Panc1 (cell line): Measurements from ENCODE around the gene DPEP2. TPM values are rescaled to one million over a fixed set of nuclear protein-coding genes. Genes with fewer than 3 reads are reported as not detected.
"Not testable (repeated sequence)": the region's sequence is repeated elsewhere in the genome, so short reads cannot be mapped to it uniquely, and the experiment has no call there.

Experiments used
- ATAC-seq: fragments of 200-7000 bp; cut with Tn5 transposase; 2 replicates; pipeline ENCODE4 v1.9.1; 2020; ENCODE audit warnings: mild to moderate bottlenecking, moderate library complexity
- BruUV-seq: library from RNA; stranded (reverse); fragments of 400-500 nt; replicated peaks from 2 replicates; lab custom pipeline; 2021; lab: Mats Ljungman, UMichigan
- CTCF ChIA-PET: fragments of 300-600 bp; sonication (Branson Sonifier 250); formaldehyde crosslinking; loops from one replicate; lab custom pipeline; 2022; ENCODE audit warnings: antibody characterized with exemption; lab: Charles Lee
- POLR2A ChIA-PET: fragments of 300-600 bp; sonication (Branson Sonifier 250); formaldehyde crosslinking; loops from one replicate; lab custom pipeline; 2022; ENCODE audit warnings: antibody characterized with exemption; lab: Charles Lee
- DNase-seq: peaks from one replicate; pipeline ENCODE4 v3.0.0-alpha.2; 2010; ENCODE audit warnings: low read depth, low spot score
- H3K27ac ChIP-seq: 2 replicates; pipeline ENCODE4 v1.5.1; 2011; ENCODE audit warnings: mild to moderate bottlenecking, low read length, inconsistent platforms
- H3K27me3 ChIP-seq: fragments of 200-500 bp; sonication (Bioruptor generic); 2 replicates; pipeline ENCODE4 v1.6.0; 2014; ENCODE audit warnings: low read length, inconsistent platforms; ENCODE audit not compliant: control insufficient read depth, insufficient read depth
- H3K36me3 ChIP-seq: fragments of 200-500 bp; sonication (Bioruptor generic); 2 replicates; pipeline ENCODE4 v1.5.1; 2014; ENCODE audit warnings: inconsistent platforms, mild to moderate bottlenecking, low read length, moderate library complexity; ENCODE audit not compliant: control insufficient read depth, insufficient read depth
- H3K4me1 ChIP-seq: 2 replicates; pipeline ENCODE4 v1.5.1; 2011; ENCODE audit warnings: inconsistent platforms, mild to moderate bottlenecking, low read length, moderate library complexity; ENCODE audit not compliant: control insufficient read depth, insufficient read depth
- H3K4me3 ChIP-seq, 2 experiments: 2 replicates each; pipeline ENCODE4 v1.5.1; 2011 to 2012; ENCODE audit warnings: low read depth in 2 of 2, low read length in 2 of 2, mild to moderate bottlenecking in 2 of 2, inconsistent platforms in 1 of 2, moderate library complexity in 1 of 2
- H3K9me3 ChIP-seq: fragments of 200-500 bp; sonication (Bioruptor generic); 2 replicates; pipeline ENCODE4 v1.5.1; 2014; ENCODE audit warnings: low read depth, mild to moderate bottlenecking, inconsistent platforms, low read length, moderate library complexity; ENCODE audit not compliant: control insufficient read depth, insufficient read depth
- POLR2AphosphoS5 ChIP-seq: IDR thresholded peaks from 2 replicates; pipeline ENCODE4 v1.6.1; 2012; ENCODE audit warnings: mild to moderate bottlenecking, low read depth, low read length, moderate library complexity
- SIN3A ChIP-seq: IDR thresholded peaks from 2 replicates; pipeline ENCODE4 v1.6.1; 2012; ENCODE audit warnings: low read depth, mild to moderate bottlenecking, low read length, moderate library complexity, borderline replicate concordance; ENCODE audit not compliant: insufficient read depth
- TCF7L2 ChIP-seq: IDR thresholded peaks from 2 replicates; pipeline ENCODE4 v1.6.1; 2011; ENCODE audit warnings: mild to moderate bottlenecking, low read depth, low read length, inconsistent platforms
- in situ Hi-C: cut with HindIII; loops from 2 replicates; pipeline ENCODE4 v1.10.0; 2016; ENCODE audit warnings: low sequenced_read_pairs, low pct_unique_long_range_greater_than_20kb
- intact Hi-C: fragments of 100-400 bp; cut with micrococcal nuclease; formaldehyde crosslinking; loops from one replicate; pipeline ENCODE4 v1.10.0; 2022; ENCODE audit not compliant: unreplicated experiment
- total RNA-seq: library from RNA; stranded (reverse); gene quantifications from one replicate; pipeline ENCODE4 v1.2.1, GENCODE V29; 2021; ENCODE audit not compliant: unreplicated experiment
- TF ChIP-seq, protein P1 (sequence below), 2 experiments: IDR thresholded peaks; 2 replicates each; pipeline ENCODE4 v1.6.1; 2011 to 2012; ENCODE audit warnings: low read depth in 2 of 2, control low read depth in 1 of 2, low read length in 1 of 2, mild to moderate bottlenecking in 1 of 2, moderate library complexity in 1 of 2; ENCODE audit not compliant: insufficient read depth in 1 of 2
- TF ChIP-seq, protein P2 (sequence below): fragments of 450-650 bp; IDR thresholded peaks from 2 replicates; pipeline ENCODE4 v1.5.1; 2017; ENCODE audit warnings: mild to moderate bottlenecking

The DPEP2 gene
- total RNA-seq, 1 experiment from 2014 or later = not detected

DNA sequence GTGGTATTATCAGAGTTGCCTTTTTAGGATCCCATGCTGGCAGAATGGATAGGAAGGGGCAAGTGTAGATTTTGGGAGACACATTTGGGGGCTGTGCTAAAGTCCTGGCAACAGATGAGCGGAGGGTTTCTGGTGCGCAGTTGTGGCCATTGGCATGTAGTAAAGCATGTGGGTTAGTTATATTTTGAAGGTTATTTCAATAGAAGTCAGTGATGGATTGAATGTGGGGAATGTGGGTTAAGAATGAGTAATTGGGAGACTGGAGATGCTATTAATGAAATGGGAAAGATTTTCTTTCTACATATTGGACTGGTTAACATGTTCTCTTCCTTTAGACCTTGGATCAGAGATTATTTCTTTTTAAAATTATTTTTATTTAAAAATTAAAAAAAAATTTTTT lies 33.8 kb upstream of the DPEP2 start:
- intact Hi-C loops = no loop called here
- no peak for DNase-seq
- Histone ChIP-seq H3K36me3 (no peaks in the 10 kb centered on the region), H3K9me3 (no peaks in the 10 kb centered on the region), H3K4me1 (no peaks in the 10 kb centered on the region), H3K27ac (no peak overlapping the region), H3K27me3 (no peaks in the 10 kb centered on the region), H3K4me3 (no peak overlapping the region)
- ChIA-PET CTCF (no interaction called here), POLR2A (no interaction called here)
- TF ChIP-seq, protein P1, sequence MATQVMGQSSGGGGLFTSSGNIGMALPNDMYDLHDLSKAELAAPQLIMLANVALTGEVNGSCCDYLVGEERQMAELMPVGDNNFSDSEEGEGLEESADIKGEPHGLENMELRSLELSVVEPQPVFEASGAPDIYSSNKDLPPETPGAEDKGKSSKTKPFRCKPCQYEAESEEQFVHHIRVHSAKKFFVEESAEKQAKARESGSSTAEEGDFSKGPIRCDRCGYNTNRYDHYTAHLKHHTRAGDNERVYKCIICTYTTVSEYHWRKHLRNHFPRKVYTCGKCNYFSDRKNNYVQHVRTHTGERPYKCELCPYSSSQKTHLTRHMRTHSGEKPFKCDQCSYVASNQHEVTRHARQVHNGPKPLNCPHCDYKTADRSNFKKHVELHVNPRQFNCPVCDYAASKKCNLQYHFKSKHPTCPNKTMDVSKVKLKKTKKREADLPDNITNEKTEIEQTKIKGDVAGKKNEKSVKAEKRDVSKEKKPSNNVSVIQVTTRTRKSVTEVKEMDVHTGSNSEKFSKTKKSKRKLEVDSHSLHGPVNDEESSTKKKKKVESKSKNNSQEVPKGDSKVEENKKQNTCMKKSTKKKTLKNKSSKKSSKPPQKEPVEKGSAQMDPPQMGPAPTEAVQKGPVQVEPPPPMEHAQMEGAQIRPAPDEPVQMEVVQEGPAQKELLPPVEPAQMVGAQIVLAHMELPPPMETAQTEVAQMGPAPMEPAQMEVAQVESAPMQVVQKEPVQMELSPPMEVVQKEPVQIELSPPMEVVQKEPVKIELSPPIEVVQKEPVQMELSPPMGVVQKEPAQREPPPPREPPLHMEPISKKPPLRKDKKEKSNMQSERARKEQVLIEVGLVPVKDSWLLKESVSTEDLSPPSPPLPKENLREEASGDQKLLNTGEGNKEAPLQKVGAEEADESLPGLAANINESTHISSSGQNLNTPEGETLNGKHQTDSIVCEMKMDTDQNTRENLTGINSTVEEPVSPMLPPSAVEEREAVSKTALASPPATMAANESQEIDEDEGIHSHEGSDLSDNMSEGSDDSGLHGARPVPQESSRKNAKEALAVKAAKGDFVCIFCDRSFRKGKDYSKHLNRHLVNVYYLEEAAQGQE (IDR thresholded peaks at IDR 0.05; ENCODE audit: insufficient read depth in 1 of 2, low read depth in 2 of 2, low read length in 1 of 2) = no peak
- TF ChIP-seq SIN3A (no peak), POLR2AphosphoS5 (no peak), TCF7L2 (no peak)
- TF ChIP-seq, protein P2, sequence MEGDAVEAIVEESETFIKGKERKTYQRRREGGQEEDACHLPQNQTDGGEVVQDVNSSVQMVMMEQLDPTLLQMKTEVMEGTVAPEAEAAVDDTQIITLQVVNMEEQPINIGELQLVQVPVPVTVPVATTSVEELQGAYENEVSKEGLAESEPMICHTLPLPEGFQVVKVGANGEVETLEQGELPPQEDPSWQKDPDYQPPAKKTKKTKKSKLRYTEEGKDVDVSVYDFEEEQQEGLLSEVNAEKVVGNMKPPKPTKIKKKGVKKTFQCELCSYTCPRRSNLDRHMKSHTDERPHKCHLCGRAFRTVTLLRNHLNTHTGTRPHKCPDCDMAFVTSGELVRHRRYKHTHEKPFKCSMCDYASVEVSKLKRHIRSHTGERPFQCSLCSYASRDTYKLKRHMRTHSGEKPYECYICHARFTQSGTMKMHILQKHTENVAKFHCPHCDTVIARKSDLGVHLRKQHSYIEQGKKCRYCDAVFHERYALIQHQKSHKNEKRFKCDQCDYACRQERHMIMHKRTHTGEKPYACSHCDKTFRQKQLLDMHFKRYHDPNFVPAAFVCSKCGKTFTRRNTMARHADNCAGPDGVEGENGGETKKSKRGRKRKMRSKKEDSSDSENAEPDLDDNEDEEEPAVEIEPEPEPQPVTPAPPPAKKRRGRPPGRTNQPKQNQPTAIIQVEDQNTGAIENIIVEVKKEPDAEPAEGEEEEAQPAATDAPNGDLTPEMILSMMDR = no peak
- in situ Hi-C loops = no loop called here
- no peak for ATAC-seq
- no TSS peak for BruUV-seq

DNA sequence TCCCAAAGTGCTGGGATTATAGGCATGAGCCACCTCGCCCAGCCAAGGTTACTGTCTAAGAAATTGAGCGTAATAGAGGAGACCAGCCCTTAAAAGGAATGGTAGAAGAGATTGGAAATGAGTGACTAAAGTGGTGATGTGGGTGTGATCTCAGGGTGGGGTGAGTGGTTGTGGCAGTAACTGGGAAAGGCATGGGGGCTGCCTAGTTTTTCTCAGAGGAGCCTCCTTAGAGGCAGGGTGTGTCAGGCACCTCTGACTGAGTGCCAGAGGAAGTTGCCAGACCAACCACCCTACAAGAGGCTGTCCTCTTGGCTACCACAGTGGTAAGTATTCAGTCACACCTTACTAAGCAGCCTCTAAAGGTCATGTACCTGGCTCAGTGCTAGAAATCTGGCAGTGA lies 32.7 kb upstream of the DPEP2 start:
- TF ChIP-seq TCF7L2 (no peak), SIN3A (no peak), POLR2AphosphoS5 (no peak)
- TF ChIP-seq, protein P2 = no peak
- TF ChIP-seq, protein P1 (IDR thresholded peaks at IDR 0.05; ENCODE audit: insufficient read depth in 1 of 2, low read depth in 2 of 2, low read length in 1 of 2) = no peak
- no peak overlapping the region for H3K27ac ChIP-seq
- intact Hi-C loops (no loop called here), in situ Hi-C loops (no loop called here)
- POLR2A ChIA-PET = no interaction called here
- H3K9me3 ChIP-seq = no peaks in the 10 kb centered on the region
- no peaks in the 10 kb centered on the region for H3K27me3 ChIP-seq
- no TSS peak for BruUV-seq
- no peaks in the 10 kb centered on the region for H3K36me3 ChIP-seq
- H3K4me1 ChIP-seq = no peaks in the 10 kb centered on the region
- CTCF ChIA-PET = no interaction called here
- ATAC-seq = no peak
- H3K4me3 ChIP-seq = no peak overlapping the region
- no peak for DNase-seq

DNA sequence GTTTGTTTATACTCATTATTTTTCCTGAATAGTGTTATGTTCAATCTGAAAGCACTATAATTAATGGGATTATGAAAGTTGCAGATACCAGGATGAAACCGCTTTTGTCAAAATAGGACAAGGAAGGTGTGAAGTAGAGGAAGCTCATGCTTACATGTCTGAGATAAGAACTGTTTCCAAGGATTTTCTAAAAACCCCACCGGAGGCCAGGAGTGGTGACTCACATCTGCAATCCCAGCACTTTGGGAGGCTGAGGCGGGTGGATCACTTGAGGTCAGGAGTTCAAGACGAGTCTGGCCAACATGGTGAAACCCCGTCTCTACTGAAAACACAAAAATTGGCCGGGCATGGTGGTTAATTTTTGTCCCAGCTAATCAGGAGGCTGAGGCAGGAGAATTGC lies 30.8 kb upstream of the DPEP2 start:
- intact Hi-C loops, CTCF ChIA-PET, H3K4me3 ChIP-seq, POLR2A ChIA-PET, BruUV-seq, ATAC-seq, in situ Hi-C loops, DNase-seq, H3K27ac ChIP-seq, H3K27me3 ChIP-seq, H3K9me3 ChIP-seq, H3K4me1 ChIP-seq, H3K36me3 ChIP-seq: not testable (repeated sequence)
